Ishikawa (cell line): Measurements from ENCODE around the gene STPG1.

Experiments used
- CEBPB ChIP-seq: IDR thresholded peaks from 2 replicates; pipeline ENCODE4 v1.6.1; 2012
- CREB1 ChIP-seq: IDR thresholded peaks from 2 replicates; pipeline ENCODE4 v1.6.1; 2012; ENCODE audit warnings: low read depth
- EGR1 ChIP-seq: IDR thresholded peaks from 2 replicates; pipeline ENCODE4 v1.6.1; 2012
- EP300 ChIP-seq: IDR thresholded peaks from 2 replicates; pipeline ENCODE4 v1.6.1; 2012; ENCODE audit warnings: borderline replicate concordance
- FOXM1 ChIP-seq: IDR thresholded peaks from 2 replicates; pipeline ENCODE4 v1.6.1; 2012; ENCODE audit warnings: low read depth, borderline replicate concordance
- NFIC ChIP-seq: IDR thresholded peaks from 2 replicates; pipeline ENCODE4 v1.6.1; 2012
- RAD21 ChIP-seq: IDR thresholded peaks from 2 replicates; pipeline ENCODE4 v1.6.1; 2012; ENCODE audit warnings: low read depth
- REST ChIP-seq: IDR thresholded peaks from 2 replicates; pipeline ENCODE4 v1.6.1; 2012; ENCODE audit warnings: low read depth, mild to moderate bottlenecking
- TAF1 ChIP-seq: IDR thresholded peaks from 2 replicates; pipeline ENCODE4 v1.6.1; 2012; ENCODE audit warnings: low read depth, mild to moderate bottlenecking
- TCF12 ChIP-seq: IDR thresholded peaks from 2 replicates; pipeline ENCODE4 v1.6.1; 2012; ENCODE audit warnings: low read depth
- TEAD4 ChIP-seq: IDR thresholded peaks from 2 replicates; pipeline ENCODE4 v1.6.1; 2012
- YY1 ChIP-seq: IDR thresholded peaks from 2 replicates; pipeline ENCODE4 v1.6.1; 2012; ENCODE audit warnings: low read depth
- ZBTB7A ChIP-seq: IDR thresholded peaks from 2 replicates; pipeline ENCODE4 v1.6.1; 2012; ENCODE audit warnings: low read depth
- TF ChIP-seq, protein P1 (sequence below): IDR thresholded peaks from 2 replicates; pipeline ENCODE4 v1.6.1; 2012
- TF ChIP-seq, protein P2 (sequence below): IDR thresholded peaks from 2 replicates; pipeline ENCODE4 v1.6.1; 2012

STPG1 gene

GRCh38 chr1:24415910-24416665, 2.5 kb upstream of the STPG1 start:
- TF ChIP-seq TAF1 (0 out of 2 replicates have a peak, but pooled peaks have one; percentile 49), NFIC (no peak)
- TF ChIP-seq, protein P1, sequence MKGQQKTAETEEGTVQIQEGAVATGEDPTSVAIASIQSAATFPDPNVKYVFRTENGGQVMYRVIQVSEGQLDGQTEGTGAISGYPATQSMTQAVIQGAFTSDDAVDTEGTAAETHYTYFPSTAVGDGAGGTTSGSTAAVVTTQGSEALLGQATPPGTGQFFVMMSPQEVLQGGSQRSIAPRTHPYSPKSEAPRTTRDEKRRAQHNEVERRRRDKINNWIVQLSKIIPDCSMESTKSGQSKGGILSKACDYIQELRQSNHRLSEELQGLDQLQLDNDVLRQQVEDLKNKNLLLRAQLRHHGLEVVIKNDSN, result peak; percentile 39; the same call in 1 of the 2 replicates
- TF ChIP-seq, protein P2, sequence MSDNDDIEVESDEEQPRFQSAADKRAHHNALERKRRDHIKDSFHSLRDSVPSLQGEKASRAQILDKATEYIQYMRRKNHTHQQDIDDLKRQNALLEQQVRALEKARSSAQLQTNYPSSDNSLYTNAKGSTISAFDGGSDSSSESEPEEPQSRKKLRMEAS, result peak; percentile 66; the same call in 1 of the 2 replicates

- TF ChIP-seq EGR1 (no peak), CREB1 (peak; percentile 45; the same call in 1 of the 2 replicates), NFIC (peak; percentile 83), TCF12 (0 out of 2 replicates have a peak, but pooled peaks have one; percentile 30), REST (no peak), RAD21 (peak; percentile 62), TEAD4 (0 out of 2 replicates have a peak, but pooled peaks have one; percentile 3), TAF1 (peak; percentile 69), FOXM1 (peak; percentile 56)
- TF ChIP-seq, protein P2, result peak; percentile 51; the same call in 1 of the 2 replicates
- TF ChIP-seq, protein P1, result no peak
Measured at GRCh38 chr1:24415334-24415909, 1.8 kb upstream of the STPG1 start, which contains the start of gene NIPAL3. TSS of gene NIPAL3 (plus strand) at chr1:24415802. CDS start at chr1:24419548, 3,746 bp downstream.

- TF ChIP-seq YY1, result no peak
- no peak for TF ChIP-seq EGR1
- TF ChIP-seq REST, result no peak
- TF ChIP-seq, protein P1, result no peak
- no peak for TF ChIP-seq CEBPB
- no peak for TF ChIP-seq TAF1
- TF ChIP-seq NFIC, result no peak
- TF ChIP-seq ZBTB7A, result no peak
- TF ChIP-seq FOXM1, result no peak
- TF ChIP-seq, protein P2, result no peak
- no peak for TF ChIP-seq TEAD4
- TF ChIP-seq CREB1, result no peak
- no peak for TF ChIP-seq TCF12
- TF ChIP-seq EP300, result no peak
Measured at GRCh38 chr1:24414775-24415333, 1.3 kb upstream of the STPG1 start.

DNA sequence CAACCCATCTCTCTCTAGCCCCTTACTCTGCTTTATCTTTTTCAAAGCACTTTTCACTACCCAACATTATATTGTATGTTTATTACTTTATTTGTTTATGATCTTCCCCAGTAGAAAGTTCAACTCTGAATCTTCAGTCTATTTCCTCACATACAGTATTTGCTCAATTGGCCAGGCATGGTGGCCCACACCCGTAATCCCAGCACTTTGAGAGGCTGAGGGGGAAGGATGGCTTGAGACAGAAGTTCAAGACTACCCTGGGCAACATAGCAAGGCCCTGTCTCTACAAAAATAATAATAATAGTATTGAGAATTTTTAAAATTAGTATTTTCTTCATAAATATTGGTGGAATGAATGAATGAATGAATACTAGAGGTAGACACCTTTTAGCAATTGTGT, 1.2 kb downstream of the STPG1 start:
- TF ChIP-seq YY1 (no peak), CREB1 (no peak), ZBTB7A (no peak), RAD21 (no peak), CEBPB (no peak), REST (no peak), EGR1 (no peak), FOXM1 (no peak), NFIC (no peak), TAF1 (no peak), TEAD4 (no peak), TCF12 (no peak)
- TF ChIP-seq, protein P1, result no peak
- TF ChIP-seq, protein P2, result no peak
